Endothelial cell (in vitro differentiated cells): ENCODE measurements around the gene PARD3B. TPM values are rescaled to one million over a fixed set of nuclear protein-coding genes. Genes with fewer than 3 reads are reported as not detected.

Experiments
- DNase-seq: peaks from one replicate; pipeline ENCODE4 v3.0.0; 2021; ENCODE audit warnings: low spot score
- H3K27ac Mint-ChIP-seq: one replicate; pipeline ENCODE4 v1.8.0; 2021; ENCODE audit warnings: mixed read lengths, inconsistent platforms; ENCODE audit not compliant: unreplicated experiment
- H3K27me3 Mint-ChIP-seq: one replicate; pipeline ENCODE4 v1.8.0; 2021; ENCODE audit warnings: mild to moderate bottlenecking, moderate library complexity, mixed read lengths, inconsistent platforms; ENCODE audit not compliant: unreplicated experiment
- H3K36me3 Mint-ChIP-seq: one replicate; pipeline ENCODE4 v1.8.0; 2021; ENCODE audit warnings: mild to moderate bottlenecking, low read depth, mixed read lengths, inconsistent platforms; ENCODE audit not compliant: unreplicated experiment
- H3K4me1 Mint-ChIP-seq: one replicate; pipeline ENCODE4 v1.8.0; 2021; ENCODE audit warnings: mild to moderate bottlenecking, mixed read lengths, inconsistent platforms; ENCODE audit not compliant: unreplicated experiment
- H3K4me3 Mint-ChIP-seq: one replicate; pipeline ENCODE4 v1.8.0; 2021; ENCODE audit warnings: mild to moderate bottlenecking, mixed read lengths, inconsistent platforms; ENCODE audit not compliant: unreplicated experiment
- H3K9me3 Mint-ChIP-seq: one replicate; pipeline ENCODE4 v1.8.0; 2021; ENCODE audit warnings: mixed read lengths, inconsistent platforms; ENCODE audit not compliant: unreplicated experiment
- CTCF ChIP-seq: fragments of 200-600 bp; sonication (generic); IDR thresholded peaks from one replicate; pipeline ENCODE4 v1.5.0; 2021; ENCODE audit warnings: antibody characterized with exemption; ENCODE audit not compliant: unreplicated experiment
- total RNA-seq: library from RNA; stranded (reverse); fragmentation: NEBNext Ultra II Directional; extraction: Animal tissue kit (Norgen Biotek cat#: 25700); gene quantifications from one replicate; pipeline ENCODE4 v1.2.1, GENCODE V29; 2021; ENCODE audit not compliant: unreplicated experiment

PARD3B gene
- total RNA-seq, 1 donor from 2014 or later = 17.4 TPM

GRCh38 chr2:204971206-204971907, 426.1 kb downstream of the PARD3B start:
- Mint-ChIP-seq H3K27me3 (peaks cover 2% of the 10 kb centered on the region), H3K4me1 (peaks cover 18% of the 10 kb centered on the region), H3K4me3 (no peak overlapping the region), H3K27ac (no peak overlapping the region), H3K9me3 (no peaks in the 10 kb centered on the region), H3K36me3 (no peaks in the 10 kb centered on the region)
- no peak for TF ChIP-seq CTCF
- DNase-seq = no peak

- TF ChIP-seq CTCF = no peak
- no peak overlapping the region for H3K4me3 Mint-ChIP-seq
- no peak for DNase-seq
- no peaks in the 10 kb centered on the region for H3K9me3 Mint-ChIP-seq
- H3K27ac Mint-ChIP-seq = no peak overlapping the region
- no peaks in the 10 kb centered on the region for H3K36me3 Mint-ChIP-seq
- H3K27me3 Mint-ChIP-seq = peaks cover 2% of the 10 kb centered on the region
- peaks cover 15% of the 10 kb centered on the region for H3K4me1 Mint-ChIP-seq
These were observed 426.9 kb downstream of the PARD3B start for GRCh38 chr2:204972161-204972560.

GRCh38 chr2:204972606-204973336, 427.5 kb downstream of the PARD3B start:
- H3K36me3 Mint-ChIP-seq = no peaks in the 10 kb centered on the region
- no peak overlapping the region for H3K27ac Mint-ChIP-seq

GRCh38 chr2:204973616-204974015, 428.3 kb downstream of the PARD3B start:
- H3K4me3 Mint-ChIP-seq = no peak overlapping the region
- TF ChIP-seq CTCF = no peak
- DNase-seq = no peak
- no peaks in the 10 kb centered on the region for H3K27me3 Mint-ChIP-seq
- H3K4me1 Mint-ChIP-seq = peaks cover 4% of the 10 kb centered on the region
- H3K9me3 Mint-ChIP-seq = no peaks in the 10 kb centered on the region
- H3K36me3 Mint-ChIP-seq = no peaks in the 10 kb centered on the region
- no peak overlapping the region for H3K27ac Mint-ChIP-seq

More at GRCh38 chr2:204972606-204973336, 427.5 kb downstream of the PARD3B start:
- no peak for DNase-seq
- no peaks in the 10 kb centered on the region for H3K9me3 Mint-ChIP-seq
- peaks cover 2% of the 10 kb centered on the region for H3K27me3 Mint-ChIP-seq
- H3K4me1 Mint-ChIP-seq = peaks cover 9% of the 10 kb centered on the region
- no peak overlapping the region for H3K4me3 Mint-ChIP-seq
- TF ChIP-seq CTCF = no peak

- H3K9me3 Mint-ChIP-seq = no peaks in the 10 kb centered on the region
- peaks cover 4% of the 10 kb centered on the region for H3K4me1 Mint-ChIP-seq
- no peak for TF ChIP-seq CTCF
- H3K4me3 Mint-ChIP-seq = no peak overlapping the region
- H3K27me3 Mint-ChIP-seq = no peaks in the 10 kb centered on the region
- H3K27ac Mint-ChIP-seq = no peak overlapping the region
- DNase-seq = no peak
- no peaks in the 10 kb centered on the region for H3K36me3 Mint-ChIP-seq
These were observed 429.2 kb downstream of the PARD3B start for GRCh38 chr2:204974487-204974886.
